OCI-LY7 (cell line): ENCODE measurements around the gene TRAPPC4.

Source experiments
- EZH2phosphoT487 ChIP-seq: fragments of 200-600 bp; sonication (generic); IDR thresholded peaks from 2 replicates; pipeline ENCODE4 v1.6.1; 2018; ENCODE audit warnings: low read depth, borderline replicate concordance, mild to moderate bottlenecking, mixed run types, antibody characterized with exemption, low read length, moderate library complexity, mixed read lengths
- TF ChIP-seq, protein P1 (sequence below): fragments of 200-600 bp; sonication (generic); conservative IDR thresholded peaks from 2 replicates; pipeline ENCODE4 v1.5.1; 2014; ENCODE audit warnings: mild to moderate bottlenecking, antibody characterized with exemption, low read length, moderate library complexity, mixed read lengths

DNA sequence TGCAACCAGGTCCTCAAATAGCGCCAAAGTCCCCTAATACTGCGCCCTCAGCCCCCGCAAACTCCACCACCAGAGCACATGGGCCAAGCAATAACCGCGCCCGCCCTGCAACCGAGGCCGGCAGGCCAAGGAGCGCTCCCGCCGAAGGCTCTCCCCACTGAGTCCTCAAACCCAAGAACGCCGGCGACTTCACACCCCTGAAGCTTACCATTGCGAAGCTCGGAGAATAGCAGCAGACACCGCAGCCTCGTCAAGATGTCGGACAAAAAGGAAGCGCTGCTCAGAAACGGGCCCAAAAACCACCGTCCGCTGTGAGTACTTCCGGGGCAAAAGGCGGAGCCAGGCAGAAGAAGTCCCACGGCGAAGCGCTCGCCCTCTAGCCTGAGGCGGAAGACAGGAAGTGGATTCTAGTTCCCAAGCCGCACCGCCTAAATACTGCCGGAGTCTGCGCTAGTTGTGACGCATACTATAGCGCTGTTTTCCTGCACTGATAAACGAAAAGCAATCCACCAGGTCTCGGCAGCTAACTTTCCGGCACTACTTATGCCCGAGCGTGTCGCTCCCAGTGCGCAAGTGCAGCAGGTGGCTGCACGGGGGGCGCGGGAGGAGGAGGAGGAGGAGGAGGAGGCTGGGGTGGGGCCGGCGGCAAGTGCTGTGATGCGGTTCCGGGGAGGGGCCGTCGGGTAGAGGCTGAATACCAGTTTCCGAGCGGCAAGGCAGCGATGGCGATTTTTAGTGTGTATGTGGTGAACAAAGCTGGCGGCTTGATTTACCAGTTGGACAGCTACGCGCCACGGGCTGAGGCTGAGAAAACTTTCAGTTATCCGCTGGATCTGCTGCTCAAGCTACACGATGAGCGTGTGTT, at the start of gene TRAPPC4, which contains the start of gene RPS25:
- TF ChIP-seq, protein P1, sequence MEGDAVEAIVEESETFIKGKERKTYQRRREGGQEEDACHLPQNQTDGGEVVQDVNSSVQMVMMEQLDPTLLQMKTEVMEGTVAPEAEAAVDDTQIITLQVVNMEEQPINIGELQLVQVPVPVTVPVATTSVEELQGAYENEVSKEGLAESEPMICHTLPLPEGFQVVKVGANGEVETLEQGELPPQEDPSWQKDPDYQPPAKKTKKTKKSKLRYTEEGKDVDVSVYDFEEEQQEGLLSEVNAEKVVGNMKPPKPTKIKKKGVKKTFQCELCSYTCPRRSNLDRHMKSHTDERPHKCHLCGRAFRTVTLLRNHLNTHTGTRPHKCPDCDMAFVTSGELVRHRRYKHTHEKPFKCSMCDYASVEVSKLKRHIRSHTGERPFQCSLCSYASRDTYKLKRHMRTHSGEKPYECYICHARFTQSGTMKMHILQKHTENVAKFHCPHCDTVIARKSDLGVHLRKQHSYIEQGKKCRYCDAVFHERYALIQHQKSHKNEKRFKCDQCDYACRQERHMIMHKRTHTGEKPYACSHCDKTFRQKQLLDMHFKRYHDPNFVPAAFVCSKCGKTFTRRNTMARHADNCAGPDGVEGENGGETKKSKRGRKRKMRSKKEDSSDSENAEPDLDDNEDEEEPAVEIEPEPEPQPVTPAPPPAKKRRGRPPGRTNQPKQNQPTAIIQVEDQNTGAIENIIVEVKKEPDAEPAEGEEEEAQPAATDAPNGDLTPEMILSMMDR, result no peak
- no peak for TF ChIP-seq EZH2phosphoT487
